Measurements from ENCODE around the gene KSR1.
"Not testable (repeated sequence)": the region's sequence is repeated elsewhere in the genome, so short reads cannot be mapped to it uniquely, and the experiment has no call there.

Gene KSR1

DNA sequence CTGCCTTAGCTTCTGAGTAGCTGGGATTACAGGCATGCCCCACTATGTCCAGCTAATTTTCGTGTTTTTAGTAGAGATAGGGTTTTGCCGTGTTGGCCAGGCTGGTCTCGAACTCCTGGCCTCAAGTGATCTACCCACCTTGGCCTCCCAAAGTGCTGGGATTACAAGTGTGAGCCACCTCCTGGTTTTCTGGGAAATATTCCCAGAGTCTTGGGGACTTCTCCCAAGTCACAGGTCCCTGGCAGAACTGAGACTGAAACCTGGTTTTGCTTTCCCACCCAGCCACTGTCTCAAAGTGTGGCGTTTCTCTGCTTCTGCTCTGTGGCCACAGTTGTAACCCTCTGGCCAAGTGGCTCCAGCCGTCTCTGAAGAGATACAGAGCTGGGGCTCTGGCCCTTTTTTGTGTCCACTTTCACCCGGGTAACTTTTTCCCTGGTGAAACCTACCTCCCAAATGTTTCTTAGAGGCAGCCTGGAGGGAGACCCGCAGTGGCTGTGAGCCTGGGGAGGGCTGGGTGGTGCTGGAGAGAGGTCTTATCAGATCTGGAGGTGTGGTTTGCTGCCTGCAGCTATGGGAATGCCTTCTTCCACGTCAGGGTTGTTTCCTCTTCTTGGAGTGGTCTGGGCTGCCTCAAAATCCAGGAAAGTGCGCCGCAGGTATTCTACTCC, 5.1 kb downstream of the KSR1 start:
- DNase-seq, result no peak
- in situ Hi-C loops (cut with HindIII; ENCODE audit: low pct_ligation_motif_present, low sequenced_read_pairs), result no loop called here
- Histone ChIP-seq H3K36me3 (replicated peaks) (peaks cover 3% of the 10 kb centered on the region), H3K4me3 (ENCODE audit: low read depth, low read length) (no peak overlapping the region), H3K27me3 (replicated peaks) (no peaks in the 10 kb centered on the region), H3K27ac (no peak overlapping the region)
- no peak for TF ChIP-seq CTCF (IDR thresholded peaks at IDR 0.05; ENCODE audit: low read depth, low read length, missing control alignments)

DNA sequence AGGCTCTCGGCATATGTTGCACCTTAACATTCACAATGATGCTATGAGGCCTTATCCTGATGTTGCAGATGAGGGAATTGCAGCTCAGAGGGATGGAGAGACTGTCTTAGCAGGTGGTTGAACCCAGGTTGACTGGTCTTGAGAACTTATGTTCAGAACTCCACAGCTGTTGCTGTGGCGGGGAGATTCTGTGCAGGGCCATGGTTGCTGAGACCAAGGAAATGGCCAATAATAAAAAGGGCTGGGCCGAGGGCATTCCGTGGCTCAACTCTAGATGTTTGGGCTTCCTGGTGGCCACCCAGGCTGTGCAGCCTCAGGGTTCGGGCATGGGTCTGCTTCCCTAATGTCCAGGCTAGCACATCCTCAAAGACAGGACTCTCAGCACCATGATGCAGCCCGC, 5.9 kb downstream of the KSR1 start:
- no peak for DNase-seq
- no peak overlapping the region for H3K27ac ChIP-seq
- in situ Hi-C loops (cut with HindIII; ENCODE audit: low pct_ligation_motif_present, low sequenced_read_pairs), result no loop called here
- no peak overlapping the region for H3K4me3 ChIP-seq (ENCODE audit: low read depth, low read length)
- no peaks in the 10 kb centered on the region for H3K27me3 ChIP-seq (replicated peaks)
- TF ChIP-seq CTCF (IDR thresholded peaks at IDR 0.05; ENCODE audit: low read depth, low read length, missing control alignments), result no peak
- H3K36me3 ChIP-seq (replicated peaks), result peaks cover 3% of the 10 kb centered on the region

DNA sequence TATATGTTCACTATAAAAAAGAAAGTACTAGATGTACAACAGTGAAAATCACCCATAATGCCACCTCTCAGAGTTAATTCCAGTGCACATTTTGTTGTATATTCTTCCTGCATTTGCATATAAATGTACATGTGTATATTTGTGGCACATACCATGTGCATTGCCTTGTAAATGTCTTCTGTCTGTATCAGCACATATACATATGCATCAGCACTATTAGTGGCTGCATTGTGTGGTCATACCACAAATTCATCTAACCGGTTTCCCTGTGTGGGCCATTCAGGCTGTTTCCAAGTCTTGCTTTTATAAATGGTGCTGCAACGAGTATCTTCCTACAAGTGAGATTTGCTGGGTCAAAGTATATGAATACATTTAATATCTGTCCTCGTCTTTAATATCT, 6.5 kb downstream of the KSR1 start:
- peaks cover 3% of the 10 kb centered on the region for H3K36me3 ChIP-seq (replicated peaks)
- H3K27ac ChIP-seq, result no peak overlapping the region
- TF ChIP-seq CTCF (IDR thresholded peaks at IDR 0.05; ENCODE audit: low read depth, low read length, missing control alignments), result no peak
- H3K27me3 ChIP-seq (replicated peaks), result no peaks in the 10 kb centered on the region
- in situ Hi-C loops (cut with HindIII; ENCODE audit: low pct_ligation_motif_present, low sequenced_read_pairs), result no loop called here
- H3K4me3 ChIP-seq (ENCODE audit: low read depth, low read length), result no peak overlapping the region
- DNase-seq, result no peak

- H3K36me3 ChIP-seq (replicated peaks), result peaks cover 3% of the 10 kb centered on the region
- in situ Hi-C loops (cut with HindIII; ENCODE audit: low pct_ligation_motif_present, low sequenced_read_pairs), result no loop called here
- H3K27ac ChIP-seq, result no peak overlapping the region
- DNase-seq, result no peak
- no peak for TF ChIP-seq CTCF (IDR thresholded peaks at IDR 0.05; ENCODE audit: low read depth, low read length, missing control alignments)
- H3K4me3 ChIP-seq (ENCODE audit: low read depth, low read length), result no peak overlapping the region
- H3K27me3 ChIP-seq (replicated peaks), result no peaks in the 10 kb centered on the region
These were observed 7.0 kb downstream of the KSR1 start for GRCh38 chr17:27463235-27463677.

DNA sequence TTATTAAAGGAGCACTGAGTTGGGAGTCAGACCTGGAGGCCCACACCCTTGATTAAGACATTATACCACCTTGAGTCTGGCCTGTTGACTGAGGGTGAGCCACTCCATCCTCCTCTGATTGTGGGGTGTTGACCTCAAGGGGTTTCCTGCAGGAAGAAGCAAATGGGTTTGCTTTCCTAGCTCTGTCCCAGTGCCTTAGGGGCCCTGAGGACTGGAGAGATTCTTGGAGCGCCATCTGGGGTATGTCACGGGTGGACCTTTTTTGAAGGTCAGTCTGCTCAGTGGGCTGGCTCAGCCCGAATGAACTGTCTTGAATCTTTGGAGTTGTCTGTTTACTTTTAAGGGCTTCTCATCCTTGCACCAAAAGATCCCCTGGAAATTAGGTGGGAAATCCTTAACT, 7.8 kb downstream of the KSR1 start:
- H3K36me3 ChIP-seq (replicated peaks), result not testable (repeated sequence)

GRCh38 chr17:27464431-27464830, 8.2 kb downstream of the KSR1 start:
- H3K36me3 ChIP-seq (replicated peaks), result peaks cover 3% of the 10 kb centered on the region
- in situ Hi-C loops (cut with HindIII; ENCODE audit: low pct_ligation_motif_present, low sequenced_read_pairs), result no loop called here
- no peak for TF ChIP-seq CTCF (IDR thresholded peaks at IDR 0.05; ENCODE audit: low read depth, low read length, missing control alignments)

More for the DNA sequence above, 7.8 kb downstream of the KSR1 start:
- H3K4me3 ChIP-seq (ENCODE audit: low read depth, low read length); H3K27ac ChIP-seq; H3K27me3 ChIP-seq (replicated peaks); DNase-seq; in situ Hi-C loops (cut with HindIII; ENCODE audit: low pct_ligation_motif_present, low sequenced_read_pairs): not testable (repeated sequence)

GRCh38 chr17:27465875-27466274, 9.6 kb downstream of the KSR1 start:
- H3K27me3 ChIP-seq (replicated peaks); DNase-seq; H3K27ac ChIP-seq; H3K4me3 ChIP-seq (ENCODE audit: low read depth, low read length); H3K36me3 ChIP-seq (replicated peaks); in situ Hi-C loops (cut with HindIII; ENCODE audit: low pct_ligation_motif_present, low sequenced_read_pairs): not testable (repeated sequence)

More at GRCh38 chr17:27464431-27464830, 8.2 kb downstream of the KSR1 start:
- H3K4me3 ChIP-seq (ENCODE audit: low read depth, low read length), result no peak overlapping the region
- no peaks in the 10 kb centered on the region for H3K27me3 ChIP-seq (replicated peaks)
- DNase-seq, result no peak
- H3K27ac ChIP-seq, result no peak overlapping the region
